AG04450 (cell line): Measurements from ENCODE around the gene PEDS1. TPM values are rescaled to one million over a fixed set of nuclear protein-coding genes. Genes with fewer than 3 reads are reported as not detected.

Experiments used
- CTCF ChIA-PET: fragments of 300-600, 350-600 bp; formaldehyde crosslinking; extraction: SDS; loops from one replicate; lab custom pipeline; 2022; ENCODE audit warnings: antibody characterized with exemption, inconsistent platforms; lab: Charles Lee
- POLR2A ChIA-PET: fragments of 350-600 bp; formaldehyde crosslinking; extraction: SDS; loops from one replicate; lab custom pipeline; 2021; ENCODE audit warnings: antibody characterized with exemption, inconsistent platforms; lab: Yijun Ruan, JAX
- DNase-seq: peaks from one replicate; pipeline ENCODE4 v3.0.0-alpha.2; 2011; ENCODE audit warnings: low read depth, low spot score
- H3K27ac ChIP-seq: one replicate; pipeline ENCODE4 v1.5.1; 2012; ENCODE audit warnings: low read depth, low read length, control low read depth
- H3K27me3 ChIP-seq: one replicate; pipeline ENCODE4 v1.6.0; 2012; ENCODE audit warnings: low read length; ENCODE audit not compliant: control insufficient read depth, insufficient read depth
- H3K4me3 ChIP-seq: 2 replicates; pipeline ENCODE4 v1.5.1; 2011; ENCODE audit warnings: mild to moderate bottlenecking, low read depth, low read length, control low read depth
- H3K9me3 ChIP-seq: 2 replicates; pipeline ENCODE4 v1.5.1; 2012; ENCODE audit warnings: low read length; ENCODE audit not compliant: control insufficient read depth, insufficient read depth
- CTCF ChIP-seq: IDR thresholded peaks from 2 replicates; pipeline ENCODE4 v1.5.1; 2011; ENCODE audit warnings: low read depth, low read length, control low read depth, inconsistent platforms
- polyA plus RNA-seq: library from polyadenylated mRNA; depleted of rRNA; stranded (reverse); fragments of >200 nt; gene quantifications from 2 replicates; pipeline ENCODE4 v1.2.3, GENCODE V29; 2011

The PEDS1 gene
- polyA plus RNA-seq, 1 experiment = 24.7 TPM

GRCh38 chr20:50188287-50188688 lies 34.8 kb upstream of the PEDS1 start:
- H3K27me3 ChIP-seq = no peaks in the 10 kb centered on the region
- H3K9me3 ChIP-seq = peaks cover 4% of the 10 kb centered on the region; the same call in 1 of the 2 replicates
- no peak for DNase-seq
- ChIA-PET POLR2A (no interaction called here), CTCF (interaction anchor here (0.7 to 2.9 kb wide), 8 partner anchors 9 to 600 kb away, joined by 3 to 28 read pairs (median 4); no protein-coding TSS in a partner anchor)
- H3K27ac ChIP-seq = no peak overlapping the region
- H3K4me3 ChIP-seq = no peak overlapping the region
- TF ChIP-seq CTCF = no peak

DNA sequence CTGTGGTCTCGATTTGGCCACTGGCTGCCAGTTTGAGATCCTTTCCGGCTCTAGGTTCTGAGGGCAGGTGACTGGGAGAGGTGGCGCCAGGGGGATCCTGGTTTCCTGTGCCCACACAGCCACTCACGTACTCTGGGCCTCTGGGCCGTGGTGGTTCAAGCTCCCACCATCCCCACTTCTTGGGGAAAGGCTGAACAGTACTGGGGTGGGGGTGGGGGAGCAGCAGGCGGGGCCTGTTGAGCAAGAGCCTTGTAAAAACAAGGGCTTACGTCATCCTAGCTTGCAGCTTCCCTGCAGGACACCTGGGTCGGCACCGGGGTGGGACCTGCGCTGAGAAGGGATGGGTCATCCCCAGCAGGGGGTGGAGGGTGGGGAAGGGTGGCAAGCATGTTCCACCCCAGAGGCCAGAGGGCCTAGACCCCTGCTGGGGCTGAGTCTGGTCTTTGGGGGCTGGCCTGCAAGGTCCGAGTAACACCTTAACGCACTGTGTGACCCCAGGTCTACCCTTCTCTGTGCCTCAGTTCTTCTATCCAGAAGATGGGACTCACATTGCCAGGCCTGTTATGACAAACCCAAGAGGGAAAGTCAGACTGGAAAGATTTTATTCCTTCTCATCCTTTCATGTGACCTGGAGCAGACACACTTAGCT lies 34.0 kb upstream of the PEDS1 start:
- POLR2A ChIA-PET = interaction anchor here (0.6 to 1.4 kb wide), 4 partner anchors 18 to 339 kb away, joined by 3 to 4 read pairs (median 4); partner anchors contain the start of gene PTPN1
- Histone ChIP-seq H3K4me3 (no peak overlapping the region), H3K27ac (no peak overlapping the region), H3K27me3 (no peaks in the 10 kb centered on the region), H3K9me3 (no peaks in the 10 kb centered on the region; the same call in 1 of the 2 replicates)
- no peak for DNase-seq
- CTCF ChIA-PET = interaction anchor here (0.6 to 2.9 kb wide), 14 partner anchors 109 to 601 kb away, joined by 3 to 28 read pairs (median 4); no protein-coding TSS in a partner anchor
- TF ChIP-seq CTCF = no peak

DNA sequence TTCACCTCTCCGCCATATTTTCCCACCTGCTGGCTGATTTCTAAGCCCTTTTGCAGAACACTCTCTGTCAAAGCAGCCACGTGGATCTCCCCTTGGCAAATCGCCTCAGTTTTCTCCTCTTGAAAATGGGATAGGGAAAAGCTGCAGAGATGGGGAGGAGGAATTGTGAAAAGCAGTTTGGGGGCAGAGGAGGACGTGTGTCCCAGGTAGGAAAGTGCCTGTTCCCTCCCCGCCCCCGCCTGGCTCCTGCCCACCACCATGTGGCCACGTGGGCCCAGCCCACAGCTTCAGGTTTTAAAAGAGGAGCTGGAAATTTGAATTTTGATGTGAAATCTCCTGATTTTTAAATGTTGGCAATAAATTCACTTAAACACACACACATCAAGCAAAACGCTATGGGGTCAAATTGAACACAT lies 33.5 kb upstream of the PEDS1 start:
- ChIA-PET CTCF (interaction anchor here (0.6 to 2.9 kb wide), 14 partner anchors 109 to 601 kb away, joined by 3 to 28 read pairs (median 4); no protein-coding TSS in a partner anchor), POLR2A (interaction anchor here (0.6 to 1.4 kb wide), 4 partner anchors 18 to 339 kb away, joined by 3 to 4 read pairs (median 4); partner anchors contain the start of gene PTPN1)
- H3K9me3 ChIP-seq = no peaks in the 10 kb centered on the region

DNA sequence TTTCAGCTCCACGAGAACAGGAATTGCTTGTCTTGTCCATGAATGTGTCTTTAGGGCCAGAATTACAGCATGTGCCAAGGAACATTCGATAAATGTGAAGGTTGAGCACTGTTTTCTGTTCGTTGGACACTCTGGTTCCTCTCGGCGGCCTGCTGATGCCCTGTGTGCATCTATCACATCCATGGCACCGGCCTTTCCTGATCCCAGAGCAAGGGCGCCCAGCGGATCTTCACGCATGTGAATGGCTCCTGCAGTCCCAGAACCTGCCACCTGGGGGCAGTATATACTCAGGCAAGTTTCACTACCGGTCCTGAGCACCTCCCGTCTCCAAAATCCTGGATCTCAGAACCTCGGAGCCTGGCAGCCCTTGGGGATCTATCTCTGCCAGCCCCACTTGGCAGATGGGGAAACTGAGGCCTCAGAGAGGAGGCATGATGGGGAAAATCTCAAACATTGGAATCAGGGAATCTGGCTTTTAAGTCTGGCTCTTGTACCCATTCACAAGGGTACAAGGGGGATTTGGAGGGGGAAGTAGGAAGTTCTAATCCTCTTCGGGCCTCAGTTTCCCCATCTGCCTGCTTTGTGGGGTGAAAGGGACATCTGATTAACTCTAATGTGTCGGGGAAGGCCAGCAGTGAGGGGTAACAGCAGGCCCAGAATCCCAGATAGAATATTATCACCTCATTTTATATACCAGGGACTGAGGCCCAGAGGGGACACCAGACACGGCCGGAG lies 32.8 kb upstream of the PEDS1 start:
- ChIA-PET CTCF (interaction anchor here (0.6 to 2.9 kb wide), 16 partner anchors 17 to 602 kb away, joined by 3 to 28 read pairs (median 4); no protein-coding TSS in a partner anchor), POLR2A (interaction anchor here (1.4 kb wide), 1 partner anchor 276 kb away, joined by 3 read pairs; no protein-coding TSS in a partner anchor)
- H3K27me3 ChIP-seq = no peaks in the 10 kb centered on the region
- H3K9me3 ChIP-seq = no peaks in the 10 kb centered on the region
- peak; percentile 62 for DNase-seq
- TF ChIP-seq CTCF = peak; percentile 95
- H3K27ac ChIP-seq = no peak overlapping the region
- H3K4me3 ChIP-seq = no peak overlapping the region

More for the DNA sequence above, 33.5 kb upstream of the PEDS1 start:
- TF ChIP-seq CTCF = no peak
- Histone ChIP-seq H3K27me3 (no peaks in the 10 kb centered on the region), H3K27ac (no peak overlapping the region), H3K4me3 (no peak overlapping the region)
- DNase-seq = no peak
